GM12874 (cell line): ENCODE measurements around the gene LLGL2.

Experiments used
- TF ChIP-seq, protein P1 (sequence below): IDR thresholded peaks from 2 replicates; pipeline ENCODE4 v1.5.1; 2011; ENCODE audit warnings: low read depth, mild to moderate bottlenecking, control low read depth, low read length, moderate library complexity; ENCODE audit not compliant: insufficient read depth

LLGL2 gene

GRCh38 chr17:75614556-75615270 lies 89.2 kb downstream of the LLGL2 start:
- TF ChIP-seq, protein P1, sequence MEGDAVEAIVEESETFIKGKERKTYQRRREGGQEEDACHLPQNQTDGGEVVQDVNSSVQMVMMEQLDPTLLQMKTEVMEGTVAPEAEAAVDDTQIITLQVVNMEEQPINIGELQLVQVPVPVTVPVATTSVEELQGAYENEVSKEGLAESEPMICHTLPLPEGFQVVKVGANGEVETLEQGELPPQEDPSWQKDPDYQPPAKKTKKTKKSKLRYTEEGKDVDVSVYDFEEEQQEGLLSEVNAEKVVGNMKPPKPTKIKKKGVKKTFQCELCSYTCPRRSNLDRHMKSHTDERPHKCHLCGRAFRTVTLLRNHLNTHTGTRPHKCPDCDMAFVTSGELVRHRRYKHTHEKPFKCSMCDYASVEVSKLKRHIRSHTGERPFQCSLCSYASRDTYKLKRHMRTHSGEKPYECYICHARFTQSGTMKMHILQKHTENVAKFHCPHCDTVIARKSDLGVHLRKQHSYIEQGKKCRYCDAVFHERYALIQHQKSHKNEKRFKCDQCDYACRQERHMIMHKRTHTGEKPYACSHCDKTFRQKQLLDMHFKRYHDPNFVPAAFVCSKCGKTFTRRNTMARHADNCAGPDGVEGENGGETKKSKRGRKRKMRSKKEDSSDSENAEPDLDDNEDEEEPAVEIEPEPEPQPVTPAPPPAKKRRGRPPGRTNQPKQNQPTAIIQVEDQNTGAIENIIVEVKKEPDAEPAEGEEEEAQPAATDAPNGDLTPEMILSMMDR: no peak

- TF ChIP-seq, protein P1: no peak
These were observed 89.8 kb downstream of the LLGL2 start for GRCh38 chr17:75615301-75615700.

DNA sequence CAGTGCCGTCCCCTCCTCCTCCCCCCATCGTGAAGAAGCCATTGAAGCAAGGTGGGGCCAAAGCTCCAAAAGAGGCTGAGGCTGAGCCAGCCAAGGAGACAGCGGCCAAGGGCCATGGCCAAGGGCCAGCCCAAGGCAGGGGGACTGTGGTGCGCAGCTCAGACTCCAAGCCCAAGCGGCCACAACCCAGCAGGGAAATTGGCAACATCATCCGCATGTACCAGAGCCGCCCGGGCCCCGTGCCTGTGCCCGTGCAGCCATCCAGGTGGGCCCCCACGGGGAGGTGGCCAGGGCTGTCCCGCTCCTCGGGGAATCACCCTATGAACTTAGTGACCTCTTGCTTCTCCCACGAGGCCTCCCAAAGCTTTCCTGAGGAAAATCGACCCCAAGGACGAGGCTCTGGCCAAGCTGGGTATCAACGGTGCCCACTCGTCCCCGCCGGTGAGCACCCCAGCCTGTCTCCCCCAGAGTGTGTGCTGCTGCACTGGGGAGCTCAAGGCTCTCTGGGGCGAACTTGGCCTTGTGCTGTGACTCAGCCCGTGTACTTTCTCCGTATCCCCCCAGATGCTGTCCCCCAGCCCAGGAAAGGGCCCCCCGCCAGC lies 91.1 kb downstream of the LLGL2 start:
- TF ChIP-seq, protein P1: no peak

GRCh38 chr17:75617218-75617617 lies 91.7 kb downstream of the LLGL2 start:
- TF ChIP-seq, protein P1: no peak

DNA sequence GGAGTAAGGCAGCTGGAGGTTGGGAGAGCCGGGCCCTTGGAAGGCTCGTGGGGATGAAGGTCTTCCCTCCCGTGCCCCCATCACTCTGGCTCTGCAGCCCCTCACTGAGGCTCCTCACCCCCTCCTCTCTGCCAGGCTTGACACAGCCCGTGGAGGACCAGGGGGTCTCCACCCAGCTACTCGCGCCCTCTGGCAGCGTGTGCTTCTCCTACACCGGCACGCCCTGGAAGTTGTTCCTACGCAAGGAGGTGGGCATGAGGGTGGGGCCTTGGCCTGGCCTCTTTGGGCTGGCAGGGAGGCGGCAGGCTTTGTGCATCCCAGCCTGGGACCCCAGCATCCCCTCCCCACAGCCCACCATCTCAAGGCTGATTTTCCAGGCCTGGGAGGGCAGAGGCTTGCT lies 92.2 kb downstream of the LLGL2 start:
- TF ChIP-seq, protein P1: no peak

- TF ChIP-seq, protein P1: peak; percentile 69
These were observed 94.3 kb downstream of the LLGL2 start for GRCh38 chr17:75619506-75620431.

DNA sequence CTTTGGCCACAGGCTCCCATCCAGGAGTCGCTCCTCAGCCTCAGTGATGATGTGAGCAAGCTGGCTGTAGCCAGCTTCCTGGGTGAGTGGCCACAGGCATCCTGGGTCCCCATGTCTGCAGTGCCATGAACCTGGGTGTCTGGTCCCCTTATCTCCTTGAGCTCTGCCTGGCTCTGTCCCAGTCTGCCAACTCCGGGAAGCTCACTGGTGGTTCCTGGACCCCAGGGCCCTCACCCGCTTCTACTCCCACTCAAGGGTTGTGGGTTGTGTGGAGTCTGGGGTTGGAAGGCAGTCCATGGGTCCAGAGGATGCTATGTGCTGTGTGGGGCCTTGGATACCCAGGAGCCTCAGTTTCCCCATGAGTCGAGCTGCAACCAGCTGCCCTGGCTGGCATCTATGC lies 96.0 kb downstream of the LLGL2 start:
- TF ChIP-seq, protein P1: no peak
